OCI-LY1 (cell line): Measurements from ENCODE around the gene GPRIN2.

Experiments
- CTCF ChIP-seq: fragments of 200-600 bp; sonication (generic), shearing (Covaris generic); IDR thresholded peaks from 2 replicates; pipeline ENCODE4 v1.5.1; 2017; ENCODE audit warnings: mild to moderate bottlenecking, antibody characterized with exemption, low read length, moderate library complexity, mixed read lengths
- EZH2 ChIP-seq: fragments of 200-600 bp; sonication (generic), shearing (Covaris generic); IDR thresholded peaks from 2 replicates; pipeline ENCODE4 v1.8.0; 2017; ENCODE audit warnings: borderline replicate concordance, mixed run types, mild to moderate bottlenecking, antibody characterized with exemption, low read length, moderate library complexity, mixed read lengths

- no peak for TF ChIP-seq CTCF
- no peak for TF ChIP-seq EZH2
Observed at GRCh38 chr10:46558392-46559185, 2.1 kb upstream of the GPRIN2 start.
